ENCODE data around the gene TBRG1. TPM values are rescaled to one million over a fixed set of nuclear protein-coding genes. Genes with fewer than 3 reads are reported as not detected.
A peak's percentile ranks its signal among the peaks of the same experiment; 100 is the strongest.
"Not testable (repeated sequence)": the region's sequence is repeated elsewhere in the genome, so short reads cannot be mapped to it uniquely, and the experiment has no call there.

TBRG1 gene, protein sequence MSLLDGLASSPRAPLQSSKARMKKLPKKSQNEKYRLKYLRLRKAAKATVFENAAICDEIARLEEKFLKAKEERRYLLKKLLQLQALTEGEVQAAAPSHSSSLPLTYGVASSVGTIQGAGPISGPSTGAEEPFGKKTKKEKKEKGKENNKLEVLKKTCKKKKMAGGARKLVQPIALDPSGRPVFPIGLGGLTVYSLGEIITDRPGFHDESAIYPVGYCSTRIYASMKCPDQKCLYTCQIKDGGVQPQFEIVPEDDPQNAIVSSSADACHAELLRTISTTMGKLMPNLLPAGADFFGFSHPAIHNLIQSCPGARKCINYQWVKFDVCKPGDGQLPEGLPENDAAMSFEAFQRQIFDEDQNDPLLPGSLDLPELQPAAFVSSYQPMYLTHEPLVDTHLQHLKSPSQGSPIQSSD
- polyA plus RNA-seq (ENCODE audit: insufficient read length in 4 of 4), result 10 to 100 TPM; 25.7 to 42.6 (median 32.0) TPM

DNA sequence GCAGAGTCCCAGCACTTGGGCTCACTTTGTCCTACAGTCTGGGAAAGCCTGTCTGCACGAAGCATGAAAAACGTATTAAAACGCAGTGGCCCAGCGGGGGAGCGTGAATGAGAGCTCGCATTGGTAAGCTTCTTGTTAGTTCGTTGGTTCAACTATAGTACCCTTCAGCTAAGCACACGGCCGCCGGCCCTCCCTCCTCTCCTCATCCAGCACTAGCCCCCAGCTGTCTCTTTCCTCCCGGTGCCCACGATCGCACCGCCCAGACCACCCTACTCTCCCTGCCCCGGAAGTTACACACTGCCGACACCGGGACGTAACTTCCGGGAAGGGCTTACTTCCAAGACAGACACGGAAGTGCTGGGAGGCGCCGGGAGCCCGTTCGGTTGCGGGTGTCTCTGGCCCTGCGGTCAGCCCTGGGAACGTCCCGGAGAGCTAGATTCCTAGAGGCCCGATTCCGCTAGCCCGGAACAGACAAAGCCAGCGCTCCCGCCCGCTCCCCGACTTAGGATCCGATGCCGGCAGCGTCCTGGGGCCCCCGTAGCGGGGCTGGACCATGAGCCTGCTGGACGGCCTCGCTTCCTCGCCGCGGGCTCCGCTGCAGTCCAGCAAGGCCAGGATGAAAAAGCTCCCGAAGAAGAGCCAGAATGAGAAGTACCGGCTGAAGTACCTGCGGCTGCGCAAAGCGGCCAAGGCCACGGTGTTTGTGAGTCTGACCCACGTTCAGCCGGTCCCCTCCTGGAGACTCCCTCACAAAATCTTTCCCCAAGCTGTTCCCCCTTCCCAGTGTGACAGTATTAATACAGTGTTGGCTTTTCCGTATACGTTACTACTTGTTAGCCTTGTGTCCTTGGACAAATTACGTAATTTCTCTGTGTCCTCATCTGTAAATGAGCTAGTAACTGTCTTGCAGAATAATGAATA is at the start of gene TBRG1:
TSS of gene TBRG1 (plus strand) at position 334 of the 921 bp plus-strand sequence. CDS start at position 554, 220 bp downstream.
- peak; percentile 83 to 90 (median 89) for DNase-seq (ENCODE audit: low read depth in 4 of 4, low spot score in 2 of 4)

DNA sequence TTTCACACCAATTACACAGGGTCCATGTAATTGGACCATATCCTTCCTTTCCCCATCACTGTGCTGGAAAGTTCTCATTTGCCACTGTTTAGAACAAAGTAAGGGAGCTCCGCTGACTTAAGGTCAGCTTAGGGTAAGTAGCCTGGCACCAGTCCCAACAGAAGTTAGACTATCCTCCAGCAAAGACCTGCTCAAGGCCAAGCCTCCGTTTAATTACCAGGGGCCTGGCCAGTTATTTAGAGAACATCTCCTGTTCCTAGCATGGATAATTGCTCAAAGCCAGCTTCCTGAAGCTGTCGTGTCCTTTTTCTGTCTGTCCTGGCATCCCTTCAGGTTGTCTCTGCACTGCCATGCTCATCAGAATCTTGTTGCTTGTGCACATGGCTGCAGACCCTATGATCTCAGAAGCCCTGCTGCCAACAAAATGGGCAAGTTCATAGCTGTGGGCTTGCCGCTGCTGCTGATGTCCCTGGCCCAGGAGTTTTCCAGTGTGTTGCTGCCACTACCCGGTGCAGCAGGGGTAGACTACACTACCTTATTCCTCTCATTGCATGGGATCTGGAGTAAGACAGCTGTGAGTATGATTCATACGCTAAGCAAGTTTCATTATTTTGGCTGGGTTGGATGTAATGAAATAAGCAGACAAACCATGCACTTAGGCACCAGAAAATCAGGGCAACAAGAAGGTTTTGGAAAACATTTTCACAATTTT is 44.8 kb upstream of the TBRG1 start:
- DNase-seq (ENCODE audit: low read depth in 4 of 4, low spot score in 2 of 4), result no peak

DNA sequence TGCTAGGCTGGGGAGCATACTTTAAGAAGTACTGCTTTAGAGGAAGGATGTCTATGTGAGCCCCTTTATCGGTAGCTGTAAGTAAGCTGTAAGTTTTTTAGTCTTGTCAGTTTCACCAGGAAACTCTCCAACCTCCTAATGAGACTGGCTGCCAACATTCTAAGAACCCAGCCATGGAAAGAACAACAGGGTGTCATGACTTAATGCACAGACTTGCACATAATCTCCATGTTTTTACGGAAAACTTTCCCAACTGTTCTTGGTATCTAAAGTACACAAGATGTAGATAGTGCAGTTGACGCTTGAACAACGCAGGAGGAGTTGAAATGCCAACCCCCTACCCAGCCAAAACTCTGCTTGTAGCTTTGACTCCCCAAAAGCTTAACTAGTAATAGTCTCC is 43.9 kb upstream of the TBRG1 start:
- no peak for DNase-seq (ENCODE audit: low read depth in 4 of 4, low spot score in 2 of 4)

DNA sequence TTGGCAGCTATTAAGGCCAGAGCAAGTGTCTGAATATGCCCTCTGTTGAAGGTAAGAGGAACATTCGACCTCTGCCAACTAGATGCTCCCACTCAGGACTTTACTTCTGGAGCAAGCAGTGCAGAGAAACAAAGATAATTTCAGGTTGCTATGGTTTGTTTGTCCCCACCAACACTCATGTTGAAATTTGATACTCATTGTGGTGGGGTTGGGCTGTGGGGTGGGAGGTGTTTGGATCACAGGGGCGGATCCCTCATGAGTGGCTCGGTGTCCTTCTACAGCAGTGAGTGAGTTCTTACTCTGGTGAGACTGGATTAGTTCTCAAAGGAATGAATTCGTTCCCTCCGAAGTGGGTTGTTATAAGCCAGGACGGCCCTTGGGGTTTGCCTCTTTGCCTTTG is 40.8 kb upstream of the TBRG1 start:
- DNase-seq (ENCODE audit: low read depth in 4 of 4, low spot score in 2 of 4), result no peak

DNA sequence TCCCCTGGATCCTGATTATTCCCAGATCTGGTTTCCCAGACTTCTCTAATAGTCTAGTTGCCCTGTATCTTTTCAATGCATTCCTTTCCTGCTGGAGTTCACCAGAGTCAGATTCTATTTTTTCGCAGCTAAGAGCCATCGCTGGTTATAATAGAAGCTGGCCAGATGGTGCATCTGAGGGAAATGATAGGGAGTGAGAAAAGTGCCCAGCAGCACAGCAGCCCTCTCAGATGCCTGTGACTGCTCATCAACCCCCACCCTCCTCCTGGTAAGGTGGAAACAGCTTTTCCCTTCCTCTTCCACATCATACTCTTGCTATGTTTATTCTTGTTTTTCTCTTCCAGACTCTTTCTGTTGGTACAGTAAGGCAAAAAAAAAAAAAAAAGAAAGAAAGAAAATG is 40.1 kb upstream of the TBRG1 start:
- no peak for DNase-seq (ENCODE audit: low read depth in 4 of 4, low spot score in 2 of 4)

DNA sequence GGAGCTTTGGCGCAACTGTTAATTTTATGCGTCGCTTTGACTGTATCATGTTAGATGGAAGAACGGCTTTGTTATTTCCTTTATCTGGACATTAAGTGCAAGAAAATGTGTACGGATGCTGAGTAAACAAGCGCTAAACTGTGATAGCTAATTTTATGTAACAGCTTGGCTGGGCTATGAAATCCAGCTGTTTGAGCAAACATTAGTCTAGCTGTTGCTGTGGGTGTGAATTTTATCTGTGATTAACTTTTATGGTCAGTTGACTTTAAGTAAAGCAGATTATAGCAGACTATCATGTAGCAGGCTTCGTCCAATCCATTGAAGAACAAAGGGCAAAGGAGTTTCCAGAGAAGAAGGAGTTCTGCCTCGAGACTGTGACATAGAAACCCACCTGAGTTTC is 38.9 kb upstream of the TBRG1 start:
- DNase-seq (ENCODE audit: low read depth in 4 of 4, low spot score in 2 of 4), result no peak

DNA sequence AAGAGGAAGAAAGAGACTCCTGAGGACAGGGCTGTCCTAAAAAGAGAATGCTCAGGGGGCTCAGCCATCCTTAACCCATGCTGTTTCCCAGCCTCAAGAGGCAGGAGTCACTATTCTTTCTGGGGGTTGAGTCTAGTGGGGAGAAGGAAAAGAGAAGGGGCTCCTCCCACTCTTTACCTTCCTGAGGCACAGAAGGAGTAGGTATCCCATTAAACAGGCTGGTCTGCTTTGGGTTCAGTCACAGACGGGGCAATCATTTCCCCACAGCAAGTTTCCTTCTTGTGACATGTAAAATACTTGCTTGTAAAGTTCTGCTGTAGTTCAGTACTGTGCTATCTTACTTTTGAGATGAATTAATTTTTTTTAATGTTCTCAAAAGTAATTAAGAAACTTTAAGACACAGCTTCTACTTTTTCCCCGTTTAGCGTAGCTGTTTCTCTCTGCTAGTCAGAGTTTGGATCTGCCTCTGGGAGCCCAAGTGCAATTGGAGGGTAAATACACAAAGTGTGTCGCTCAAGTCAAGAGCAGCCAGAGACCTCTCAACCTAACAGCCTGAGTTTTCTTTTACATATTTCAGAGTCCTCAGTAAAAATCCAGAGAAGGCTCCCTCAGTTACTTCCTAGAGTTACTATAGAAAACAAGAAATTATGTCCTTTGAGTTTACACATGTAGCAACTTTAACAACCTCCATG is 37.8 kb upstream of the TBRG1 start:
- no peak for DNase-seq (ENCODE audit: low read depth in 4 of 4, low spot score in 2 of 4)

DNA sequence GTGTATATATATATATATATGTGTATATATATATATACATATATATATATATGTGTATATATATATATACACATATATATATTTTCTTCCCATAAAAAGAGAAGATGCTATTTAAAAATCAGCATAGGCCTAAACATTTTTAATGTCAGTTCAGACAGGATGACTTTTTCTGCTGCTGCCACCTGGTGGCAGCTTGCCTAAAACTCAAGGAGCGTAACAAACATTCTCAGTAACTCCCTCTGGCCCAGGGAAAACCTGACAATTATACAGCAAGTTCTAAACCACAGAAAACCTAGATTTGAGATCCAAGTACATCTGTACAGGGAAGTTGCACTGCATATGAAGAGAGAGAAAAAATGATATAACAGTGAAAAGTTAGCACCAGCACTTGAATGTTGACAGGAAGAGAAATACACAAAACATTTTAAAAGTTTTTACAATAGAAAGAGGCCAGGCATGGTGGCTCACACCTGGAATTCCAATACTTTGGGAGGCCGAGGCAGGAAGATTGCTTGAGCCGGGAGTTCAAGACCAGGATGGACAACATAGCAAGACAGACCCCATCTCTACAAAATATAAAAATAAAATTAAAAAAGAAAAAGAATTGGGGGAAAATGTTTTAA is 36.3 kb upstream of the TBRG1 start:
- DNase-seq (ENCODE audit: low read depth in 4 of 4, low spot score in 2 of 4), result peak; percentile 3 to 50 (median 18)

DNA sequence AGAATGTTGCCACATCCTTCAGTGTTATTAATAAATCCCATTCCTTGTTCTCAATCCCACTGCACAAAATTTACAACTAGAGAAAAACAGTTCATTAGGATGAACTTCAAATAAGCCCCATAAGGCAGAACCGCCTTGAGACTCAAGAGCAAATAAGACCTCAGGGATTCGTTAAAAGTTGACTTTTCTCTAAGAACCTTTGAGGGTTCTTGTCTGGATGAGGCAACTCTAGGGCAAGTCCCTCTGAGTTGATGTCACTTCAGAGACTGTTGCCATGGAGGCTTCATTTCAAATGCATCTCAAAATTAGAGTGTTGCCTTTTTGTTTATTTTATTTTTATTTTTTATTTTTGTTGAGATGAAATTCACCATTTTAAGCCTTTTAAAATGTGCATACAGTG is 31.2 kb upstream of the TBRG1 start:
- no peak for DNase-seq (ENCODE audit: low read depth in 4 of 4, low spot score in 2 of 4)

DNA sequence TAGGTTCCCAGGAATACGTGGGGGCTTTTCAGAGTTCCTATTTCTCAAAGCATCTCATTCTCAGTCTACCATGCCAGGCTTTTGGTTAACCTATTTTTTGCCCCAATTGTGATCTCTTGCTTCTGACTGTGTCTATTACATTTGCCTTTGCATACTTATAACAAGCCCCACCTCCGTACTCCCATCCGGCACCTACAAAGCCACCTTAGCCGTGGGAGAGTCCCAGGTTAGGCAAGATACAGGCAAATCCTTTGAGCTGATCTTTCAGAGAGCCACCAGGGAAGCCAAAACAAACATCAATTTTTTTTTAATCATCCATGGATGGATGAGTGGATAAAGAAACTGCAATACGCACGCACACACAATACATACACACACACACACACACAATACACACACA is 30.0 kb upstream of the TBRG1 start:
- no peak for DNase-seq (ENCODE audit: low read depth in 4 of 4, low spot score in 2 of 4)

DNA sequence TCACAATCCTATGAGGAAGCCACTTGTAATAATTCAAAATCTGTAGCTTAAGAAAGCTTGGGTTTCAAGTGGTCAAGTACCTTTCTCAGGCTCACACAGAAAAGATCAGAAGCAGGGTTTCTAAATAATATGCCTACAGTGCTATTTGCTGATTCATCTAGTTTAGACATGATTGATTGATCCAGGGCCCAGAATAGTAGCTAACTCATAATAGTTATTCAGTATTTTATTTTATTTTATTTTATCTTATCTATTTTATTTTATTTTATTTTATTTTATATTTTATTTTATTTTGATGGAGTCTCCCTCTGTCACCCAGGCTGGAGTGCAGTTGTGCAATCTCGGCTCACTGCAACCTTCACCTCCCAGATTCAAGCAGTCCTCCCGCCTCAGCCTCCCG is 27.4 kb upstream of the TBRG1 start:
- DNase-seq (ENCODE audit: low read depth in 4 of 4, low spot score in 2 of 4), result no peak

DNA sequence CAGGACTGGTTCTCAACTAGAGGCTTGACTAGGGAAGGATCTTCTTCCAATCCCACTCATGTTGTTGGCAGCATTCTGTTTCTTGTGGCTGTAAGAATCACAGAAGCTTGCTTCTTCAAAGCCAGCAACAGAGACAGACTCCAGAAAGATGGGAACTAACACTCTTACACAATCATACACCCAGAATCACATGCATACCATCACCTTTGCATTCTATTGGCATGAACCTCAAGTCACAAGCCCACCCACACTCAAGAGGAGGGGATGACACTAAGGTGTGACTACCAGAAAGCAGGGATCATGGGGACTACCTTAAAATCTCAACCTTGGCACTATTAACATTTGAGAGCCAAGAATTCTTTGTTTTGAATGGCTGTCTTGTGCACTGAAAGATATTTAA is 25.0 kb upstream of the TBRG1 start:
- DNase-seq (ENCODE audit: low read depth in 4 of 4, low spot score in 2 of 4), result no peak

DNA sequence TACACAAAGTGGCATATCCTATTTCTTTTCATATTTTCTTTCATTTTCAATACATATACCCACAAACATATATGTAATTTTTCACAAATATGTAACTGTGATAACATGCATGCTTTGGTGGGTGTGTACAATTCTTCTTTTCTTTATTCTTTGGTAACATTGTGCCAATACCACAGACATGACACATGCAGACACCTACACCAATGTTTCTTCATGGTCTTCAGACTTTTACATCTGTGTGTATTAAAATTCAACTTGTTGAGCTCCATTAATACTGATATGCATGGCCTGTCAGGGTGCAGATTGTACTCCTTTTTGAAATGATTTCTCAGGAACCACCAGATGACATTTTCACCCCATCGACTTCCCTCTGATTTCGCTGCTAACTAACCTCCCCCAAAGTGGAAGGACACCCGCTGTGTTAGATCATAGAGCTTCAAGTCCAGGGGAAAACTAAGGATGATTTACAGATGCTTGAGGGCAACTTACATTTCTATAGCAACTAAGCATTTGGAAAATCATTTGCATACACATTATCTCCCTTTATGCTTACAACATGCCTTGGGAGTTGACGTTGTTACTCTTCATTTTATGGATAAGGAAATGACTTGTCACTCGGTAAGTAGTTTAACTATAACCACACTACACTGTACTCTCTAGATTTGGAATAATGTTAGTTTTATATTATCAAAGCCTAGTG is 21.9 kb upstream of the TBRG1 start:
- no peak for DNase-seq (ENCODE audit: low read depth in 4 of 4, low spot score in 2 of 4)

DNA sequence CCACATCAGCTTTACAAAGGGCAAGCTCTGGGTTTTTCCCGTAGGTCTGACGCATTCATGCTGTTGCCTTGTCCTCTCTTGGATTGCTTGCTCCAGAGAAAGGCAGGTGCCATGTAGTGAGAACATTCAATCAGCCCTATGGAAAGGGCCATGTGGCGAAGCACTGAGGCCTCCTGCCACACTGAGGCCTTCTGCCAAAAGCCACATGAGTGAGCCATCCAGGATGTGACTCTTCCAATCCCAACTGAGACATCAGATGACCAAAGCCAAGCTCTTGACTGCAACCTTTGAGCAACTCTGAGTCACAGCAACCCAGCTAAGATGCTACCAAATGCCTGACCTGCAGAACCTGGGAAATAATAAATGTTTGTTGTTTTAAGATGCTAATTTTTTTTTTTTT is 20.5 kb upstream of the TBRG1 start:
- no peak for DNase-seq (ENCODE audit: low read depth in 4 of 4, low spot score in 2 of 4)

DNA sequence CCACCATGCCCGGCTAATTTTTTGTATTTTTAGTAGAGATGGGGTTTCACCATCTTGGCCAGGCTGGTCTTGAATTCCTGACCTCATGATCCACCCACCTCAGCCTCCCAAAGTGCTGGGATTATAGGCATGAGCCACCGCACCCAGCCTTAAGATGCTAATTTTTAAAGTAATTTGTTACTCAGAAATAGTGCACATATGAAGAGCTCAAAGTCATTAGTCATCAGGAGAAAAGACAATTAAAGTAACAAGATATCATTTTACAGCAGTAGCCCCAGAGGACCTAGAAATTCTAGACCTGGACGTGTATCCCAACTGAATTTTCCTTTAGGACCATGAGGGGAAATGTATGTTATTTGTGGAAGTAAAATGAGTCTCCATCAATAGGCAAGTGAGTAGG is 19.9 kb upstream of the TBRG1 start:
- DNase-seq (ENCODE audit: low read depth in 4 of 4, low spot score in 2 of 4), result not testable (repeated sequence)

DNA sequence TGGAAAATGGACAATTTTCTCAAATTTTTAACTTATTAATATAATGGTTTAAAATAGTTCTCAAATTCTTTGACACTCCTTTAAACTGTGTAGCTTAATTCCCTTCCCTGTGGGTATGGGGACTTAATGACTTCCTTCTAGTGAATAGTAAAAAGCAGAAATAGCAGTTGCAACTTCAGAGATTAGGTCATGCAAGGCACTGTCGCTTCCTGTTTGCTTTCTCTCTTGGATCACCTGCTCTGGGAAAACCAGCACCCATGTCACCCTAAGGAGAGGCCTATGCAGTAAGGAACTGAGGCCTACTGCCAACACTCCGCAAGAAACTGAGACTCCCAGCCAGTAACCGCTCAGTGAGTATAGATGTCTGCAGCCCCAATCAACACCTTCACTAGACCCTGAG is 16.9 kb upstream of the TBRG1 start:
- no peak for DNase-seq (ENCODE audit: low read depth in 4 of 4, low spot score in 2 of 4)

DNA sequence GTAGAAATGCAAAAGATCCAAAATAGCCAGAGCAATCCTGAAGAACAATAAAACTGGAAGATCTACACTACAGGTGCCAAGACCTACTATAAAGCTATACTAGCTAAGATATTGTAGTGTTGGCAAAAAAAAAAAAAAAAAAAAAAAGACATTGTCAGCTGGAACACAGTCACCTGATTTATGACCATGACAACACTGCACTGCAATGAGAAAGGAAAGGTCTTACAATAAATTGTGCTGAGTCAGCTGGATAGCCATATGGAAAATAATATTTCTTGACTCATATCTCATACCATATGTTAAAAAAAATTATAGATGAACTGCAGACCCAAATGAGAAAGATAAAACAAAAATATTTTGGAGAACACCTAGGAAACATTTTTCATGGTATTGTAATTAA is 14.5 kb upstream of the TBRG1 start:
- DNase-seq (ENCODE audit: low read depth in 4 of 4, low spot score in 2 of 4), result no peak

DNA sequence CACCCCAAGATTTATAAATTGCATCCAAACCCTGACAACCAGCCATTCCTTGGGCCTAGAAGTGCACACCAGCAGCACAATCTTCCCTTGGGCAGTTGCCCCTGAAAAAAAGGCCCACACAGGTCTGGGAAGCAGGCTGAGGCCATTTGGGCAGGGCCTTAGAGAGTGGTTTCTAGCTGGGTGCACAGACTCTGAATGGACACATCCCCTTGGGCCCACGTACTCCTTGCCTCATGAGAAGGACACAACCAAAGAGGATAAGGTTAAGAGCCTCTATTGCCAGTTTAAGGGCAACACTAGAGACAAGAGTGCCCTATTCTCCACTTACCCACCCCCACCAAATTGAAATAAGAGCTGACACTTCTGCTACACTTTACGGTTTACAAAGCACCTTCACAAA is 12.4 kb upstream of the TBRG1 start:
- DNase-seq (ENCODE audit: low read depth in 4 of 4, low spot score in 2 of 4), result no peak

DNA sequence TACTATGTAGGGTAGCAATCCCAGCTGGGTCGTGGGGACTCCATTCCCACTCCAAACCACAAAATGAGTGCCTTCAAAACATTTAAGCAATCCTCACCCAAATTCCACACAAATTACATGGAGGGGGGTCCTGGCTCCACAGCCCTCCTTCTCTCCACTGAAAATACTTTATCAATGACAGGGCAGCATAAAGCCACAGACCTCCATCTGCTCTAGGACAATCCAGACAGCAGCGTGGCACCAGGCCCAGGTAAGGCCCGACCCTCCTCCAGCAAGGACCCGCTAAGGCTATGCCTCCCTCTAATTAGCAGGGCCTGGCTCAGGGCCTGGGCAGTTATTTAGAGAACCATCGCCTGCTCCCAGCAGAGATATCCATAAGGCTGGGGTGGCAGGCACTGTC is 11.6 kb upstream of the TBRG1 start, which contains the start of gene PANX3:
TSS of gene PANX3 (plus strand) at position 365 of the 400 bp plus-strand sequence. CDS start 129 bp downstream, outside the sequence.
- no peak for DNase-seq (ENCODE audit: low read depth in 4 of 4, low spot score in 2 of 4)

Data from left renal cortex interstitium (tissue), 4 donors.